NCI-H2107 (cell line): Measurements from ENCODE around the gene LDLRAD4.

ENCODE experiments used
- DNase-seq: peaks from one replicate; lab custom pipeline; 2025; lab: John Stamatoyannopoulos, UW

Gene LDLRAD4

GRCh38 chr18:13265911-13266217 is 47.3 kb downstream of the LDLRAD4 start:
- no peak for DNase-seq

GRCh38 chr18:13266218-13267100 is 47.9 kb downstream of the LDLRAD4 start:
- DNase-seq, result no peak

- no peak for DNase-seq
Observed at GRCh38 chr18:13267431-13267873, 48.9 kb downstream of the LDLRAD4 start.

GRCh38 chr18:13268158-13269012 is 49.8 kb downstream of the LDLRAD4 start:
- DNase-seq, result no peak

- DNase-seq, result no peak
Observed at GRCh38 chr18:13269013-13269280, 50.4 kb downstream of the LDLRAD4 start.

- DNase-seq, result no peak
Observed at GRCh38 chr18:13269521-13270011, 51.0 kb downstream of the LDLRAD4 start.

- no peak for DNase-seq
Observed at GRCh38 chr18:13270279-13270855, 51.8 kb downstream of the LDLRAD4 start.

- no peak for DNase-seq
Observed at GRCh38 chr18:13271302-13271911, 52.8 kb downstream of the LDLRAD4 start.

- DNase-seq, result no peak
Observed at GRCh38 chr18:13272416-13272815, 53.9 kb downstream of the LDLRAD4 start.

GRCh38 chr18:13273800-13274199 is 55.2 kb downstream of the LDLRAD4 start:
- no peak for DNase-seq

- no peak for DNase-seq
Observed at GRCh38 chr18:13275075-13275474, 56.5 kb downstream of the LDLRAD4 start.

GRCh38 chr18:13276530-13277520 is 58.3 kb downstream of the LDLRAD4 start:
- no peak for DNase-seq

GRCh38 chr18:13278062-13278630 is 59.6 kb downstream of the LDLRAD4 start:
- no peak for DNase-seq

GRCh38 chr18:13279181-13280069 is 60.9 kb downstream of the LDLRAD4 start:
- DNase-seq, result no peak

GRCh38 chr18:13280070-13280795 is 61.7 kb downstream of the LDLRAD4 start:
- no peak for DNase-seq

GRCh38 chr18:13281406-13281805 is 62.8 kb downstream of the LDLRAD4 start:
- DNase-seq, result no peak

GRCh38 chr18:13283746-13284145 is 65.2 kb downstream of the LDLRAD4 start:
- no peak for DNase-seq

GRCh38 chr18:13284330-13285027 is 65.9 kb downstream of the LDLRAD4 start:
- no peak for DNase-seq
